GM21526 (cell line): ENCODE data around the gene GABRA4.
A peak's percentile ranks its signal among the peaks of the same experiment; 100 is the strongest.

Experiments used
- ATAC-seq: cut with Tn5 transposase; IDR thresholded peaks from one replicate; pipeline ENCODE4 v1.9.1; 2021; ENCODE audit warnings: moderate library complexity; ENCODE audit not compliant: unreplicated experiment, low FRiP score

The GABRA4 gene

DNA sequence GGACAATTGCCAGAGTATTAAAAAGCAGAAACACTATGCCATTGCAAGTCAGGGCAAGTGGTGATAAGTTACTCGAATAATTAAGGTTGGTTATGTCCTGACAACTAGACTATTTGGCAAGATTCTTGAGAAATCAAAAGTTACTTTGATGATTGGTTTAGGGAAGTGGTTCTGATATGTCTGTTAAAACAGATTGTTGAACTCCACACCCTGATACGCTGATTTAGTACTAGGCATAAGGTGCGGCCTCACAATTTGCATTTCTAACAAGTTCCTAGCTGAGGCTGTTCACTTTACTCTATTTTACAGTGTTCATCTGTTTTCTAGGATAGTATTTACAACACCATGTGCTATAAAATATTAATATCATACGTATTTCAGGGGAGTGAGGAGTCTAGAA lies 12.5 kb downstream of the GABRA4 start:
- no peak for ATAC-seq

DNA sequence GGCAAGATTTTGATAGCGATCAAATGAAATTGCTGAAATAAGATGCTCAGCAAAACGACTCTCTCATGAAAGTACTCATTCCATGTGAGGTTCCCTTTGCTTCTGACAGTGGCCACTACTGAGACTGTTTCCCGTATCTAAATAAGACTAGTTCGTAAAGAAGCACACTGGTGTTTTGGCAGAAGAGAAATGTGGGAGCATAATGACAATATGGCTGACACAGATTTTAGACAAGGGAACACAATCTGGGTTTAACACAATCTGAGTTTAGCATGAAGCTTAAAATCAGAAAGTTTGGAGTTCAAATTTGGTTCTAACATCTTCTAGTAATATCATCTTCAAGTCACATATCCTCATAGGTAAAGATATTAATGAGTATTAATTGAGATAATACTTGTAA lies 13.7 kb downstream of the GABRA4 start:
- no peak for ATAC-seq

- ATAC-seq, result no peak
Observed at GRCh38 chr4:46979283-46979682, 14.1 kb downstream of the GABRA4 start.

- ATAC-seq, result no peak
Observed at GRCh38 chr4:46977245-46977644, 16.1 kb downstream of the GABRA4 start.

DNA sequence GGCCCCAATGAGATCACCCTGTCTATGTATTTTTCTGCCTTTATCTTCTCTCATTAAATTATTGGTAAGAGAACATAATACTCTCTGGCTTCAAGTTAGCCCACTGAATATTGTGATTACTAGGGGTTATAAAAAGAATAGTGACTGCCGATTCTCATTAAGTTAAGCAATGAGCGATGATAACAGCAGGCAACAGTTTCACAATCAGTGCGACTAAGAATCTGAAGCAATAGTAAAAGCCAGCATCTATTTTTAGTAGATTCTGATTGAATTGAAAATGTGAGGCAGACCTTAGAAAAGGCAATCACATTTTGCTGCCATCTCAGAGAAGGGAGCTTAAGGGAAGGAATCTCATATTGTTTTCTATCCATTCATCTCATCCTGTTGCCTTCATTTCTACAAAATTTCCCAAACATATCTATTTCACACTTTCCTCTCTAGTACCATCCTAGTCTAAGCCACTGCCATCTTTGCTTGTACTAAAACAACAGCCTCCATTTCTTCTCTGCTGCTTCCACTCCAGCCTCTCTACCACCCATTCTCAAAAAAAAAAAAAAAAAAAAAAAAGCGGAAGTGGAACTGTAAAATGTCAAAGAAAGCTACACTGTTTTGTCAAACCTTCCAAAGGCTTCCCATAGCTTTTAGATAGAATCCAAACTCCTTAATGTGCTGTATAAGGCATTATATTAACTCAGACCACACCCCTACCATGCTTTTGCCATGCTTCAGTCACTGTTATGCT lies 17.4 kb downstream of the GABRA4 start:
- peak; percentile 72 for ATAC-seq

- no peak for ATAC-seq
Observed at GRCh38 chr4:46974891-46975543, 18.4 kb downstream of the GABRA4 start.

- no peak for ATAC-seq
Observed at GRCh38 chr4:46968847-46969246, 24.5 kb downstream of the GABRA4 start.

DNA sequence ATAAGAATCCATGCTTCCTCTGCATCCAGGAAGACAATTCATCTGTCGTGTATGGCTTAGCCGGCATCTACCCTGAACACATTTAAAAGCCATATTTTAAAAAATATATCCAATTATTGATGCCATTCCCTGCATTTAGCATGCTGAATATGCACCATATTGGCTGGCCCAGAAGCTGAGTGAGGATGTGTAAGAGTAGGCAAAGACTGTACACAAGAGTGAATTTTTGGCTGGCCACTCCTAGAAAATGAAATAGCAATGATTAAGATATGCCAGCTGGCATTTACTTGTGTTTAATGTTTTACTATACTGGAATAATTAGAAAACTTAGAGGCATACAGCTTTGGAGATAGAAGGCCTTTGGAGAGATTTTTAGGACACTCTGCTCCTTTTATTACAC lies 25.8 kb downstream of the GABRA4 start:
- ATAC-seq, result no peak

GRCh38 chr4:46958742-46959488 lies 34.5 kb downstream of the GABRA4 start:
- ATAC-seq, result no peak

DNA sequence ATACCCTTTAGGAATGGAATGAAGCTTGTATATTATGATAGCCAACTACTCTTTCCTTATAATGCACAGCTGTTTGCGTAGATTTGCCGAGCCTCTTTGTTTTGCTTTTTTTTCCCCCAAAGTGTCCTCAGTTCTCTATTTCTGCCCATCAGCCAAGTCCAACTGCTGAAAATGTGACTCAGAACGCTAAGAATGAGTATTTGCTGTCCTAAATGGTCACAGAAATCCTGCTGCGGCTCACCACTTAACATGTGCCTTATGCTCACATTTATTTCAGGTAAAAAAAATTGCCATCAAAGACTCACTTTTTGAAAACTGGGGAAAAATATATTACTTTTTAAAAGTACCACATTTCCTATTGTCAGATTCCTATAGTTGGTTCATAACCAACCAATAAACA lies 36.9 kb downstream of the GABRA4 start:
- ATAC-seq, result no peak

DNA sequence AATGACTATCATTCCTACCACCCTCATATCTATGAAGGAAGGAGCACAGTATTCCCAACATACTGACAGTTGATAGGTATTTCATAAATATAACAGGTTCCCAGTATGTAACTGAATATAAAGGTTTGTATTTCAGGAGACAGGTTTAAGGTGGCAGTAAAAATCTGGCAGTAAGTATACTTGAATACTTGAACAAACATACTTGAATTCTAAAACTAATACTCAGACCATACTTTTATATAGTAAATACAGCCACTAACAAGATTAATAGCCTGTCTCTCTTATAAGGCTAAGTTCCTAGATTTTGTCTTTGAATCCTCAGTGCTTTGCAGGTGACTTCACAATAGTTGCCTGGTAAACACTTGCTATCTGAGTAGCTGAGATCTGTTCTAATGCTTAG lies 37.8 kb downstream of the GABRA4 start:
- no peak for ATAC-seq

DNA sequence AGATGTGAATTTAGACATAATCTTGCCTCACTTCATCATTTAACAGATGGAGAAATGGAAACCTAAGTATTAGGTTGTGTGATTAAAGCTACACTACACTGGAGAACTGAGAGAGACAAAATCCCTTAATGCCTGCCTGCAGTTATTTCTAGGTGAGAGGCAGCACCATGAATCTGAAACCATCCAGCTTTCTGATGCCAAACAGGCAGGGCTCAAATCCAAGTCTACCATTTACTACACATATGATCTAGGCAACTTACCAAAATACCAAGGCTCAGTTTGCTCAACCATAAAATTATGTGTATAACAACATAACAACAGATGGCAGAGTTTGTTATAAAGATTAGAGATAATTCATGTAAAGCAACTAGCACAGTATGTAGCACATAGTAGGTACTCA lies 38.7 kb downstream of the GABRA4 start:
- ATAC-seq, result no peak

DNA sequence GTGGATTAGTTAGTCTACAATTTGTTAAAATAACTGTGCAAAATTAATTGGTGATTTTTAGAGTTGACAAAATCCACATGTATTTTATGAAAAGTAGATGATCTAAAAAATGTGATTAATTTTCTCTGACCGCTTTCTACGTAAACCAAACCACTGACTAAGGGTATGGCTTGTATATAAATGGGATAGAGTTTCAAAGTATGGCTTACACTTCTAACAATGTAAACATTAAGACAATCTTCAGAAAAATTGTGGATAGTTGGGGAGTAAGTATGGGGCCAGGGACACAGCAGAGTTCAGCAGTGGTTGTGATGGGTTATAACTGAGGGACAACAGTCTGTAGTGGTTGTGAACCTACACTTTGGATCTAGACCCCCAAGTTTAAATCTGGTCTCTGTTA lies 39.8 kb downstream of the GABRA4 start:
- no peak for ATAC-seq

- no peak for ATAC-seq
Observed at GRCh38 chr4:46952451-46952850, 40.9 kb downstream of the GABRA4 start.

DNA sequence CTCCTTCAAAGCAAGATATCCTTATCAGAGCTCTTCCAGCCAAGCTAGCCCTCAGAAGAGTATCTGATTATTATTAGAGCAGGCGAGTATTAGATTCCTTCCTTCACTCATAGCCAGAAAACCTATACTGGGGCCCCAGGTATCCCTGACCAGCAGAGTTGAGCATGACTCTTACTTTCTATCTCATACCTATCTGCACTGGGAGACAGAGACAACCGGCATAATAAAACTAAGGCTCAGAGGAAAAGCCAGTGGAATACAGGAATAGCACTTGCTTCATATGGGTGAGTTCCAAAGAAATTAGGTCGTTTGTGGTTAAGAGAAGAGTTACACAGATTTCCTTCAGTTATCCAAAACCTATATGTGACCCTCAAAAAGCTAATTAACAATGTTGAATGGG lies 42.6 kb downstream of the GABRA4 start:
- ATAC-seq, result no peak

DNA sequence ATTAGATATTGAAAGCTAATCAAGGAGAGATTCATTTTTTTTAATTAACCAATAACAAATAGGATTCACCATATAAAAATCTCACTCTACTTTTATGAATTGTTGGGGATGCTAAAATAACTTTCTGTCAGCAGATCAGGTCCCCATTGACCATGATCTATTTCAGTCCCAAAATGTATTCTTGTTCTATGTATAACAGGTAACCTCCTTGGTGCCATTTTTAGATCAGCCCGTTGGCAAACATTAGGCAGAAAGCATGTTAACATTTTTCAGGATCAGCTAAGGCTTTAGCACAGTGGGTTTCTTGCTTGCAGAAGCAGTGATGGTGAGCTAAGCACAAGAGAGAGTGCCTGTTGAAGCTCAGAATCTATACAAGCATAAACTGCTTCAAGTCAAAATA lies 43.6 kb downstream of the GABRA4 start:
- no peak for ATAC-seq

DNA sequence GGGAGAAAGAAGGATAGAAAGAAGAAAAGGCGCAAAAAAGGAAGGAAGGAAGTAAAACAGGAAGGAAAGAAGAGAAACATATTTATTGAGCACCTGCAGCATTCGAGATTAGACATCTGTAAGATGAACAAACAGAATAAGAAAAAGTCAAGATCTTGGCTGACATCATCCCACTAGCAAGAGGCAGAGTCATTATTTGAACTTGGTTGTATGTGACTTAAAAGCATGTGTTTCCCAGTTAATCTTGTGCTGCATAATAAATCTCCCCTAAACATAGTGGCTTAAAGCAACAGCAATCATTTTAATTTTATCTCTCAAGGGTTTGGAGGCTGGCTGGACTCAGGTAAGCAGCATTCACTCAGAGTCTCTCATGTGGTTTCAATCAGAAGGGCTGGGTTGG lies 45.8 kb downstream of the GABRA4 start:
- ATAC-seq, result no peak

GRCh38 chr4:46946919-46947536 lies 46.4 kb downstream of the GABRA4 start:
- no peak for ATAC-seq

DNA sequence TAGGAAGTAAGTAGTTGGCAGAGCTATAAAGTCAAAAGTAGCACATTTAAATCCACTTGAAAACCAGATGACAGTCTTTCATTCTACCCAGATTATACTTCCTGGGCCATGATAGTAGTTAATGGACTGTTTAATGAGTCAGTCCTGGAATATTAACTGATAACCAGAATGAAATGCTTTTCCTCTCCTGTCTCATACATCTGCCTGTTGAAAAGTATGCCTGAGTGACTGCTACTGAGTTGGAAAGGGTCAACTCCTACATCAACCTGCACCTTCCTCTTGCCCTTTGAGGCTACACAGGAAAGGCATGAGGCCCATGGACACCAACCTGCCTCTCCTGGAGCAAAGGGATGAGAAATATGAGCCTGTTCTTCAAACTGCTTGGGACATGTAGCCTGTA lies 48.3 kb downstream of the GABRA4 start:
- ATAC-seq, result no peak

DNA sequence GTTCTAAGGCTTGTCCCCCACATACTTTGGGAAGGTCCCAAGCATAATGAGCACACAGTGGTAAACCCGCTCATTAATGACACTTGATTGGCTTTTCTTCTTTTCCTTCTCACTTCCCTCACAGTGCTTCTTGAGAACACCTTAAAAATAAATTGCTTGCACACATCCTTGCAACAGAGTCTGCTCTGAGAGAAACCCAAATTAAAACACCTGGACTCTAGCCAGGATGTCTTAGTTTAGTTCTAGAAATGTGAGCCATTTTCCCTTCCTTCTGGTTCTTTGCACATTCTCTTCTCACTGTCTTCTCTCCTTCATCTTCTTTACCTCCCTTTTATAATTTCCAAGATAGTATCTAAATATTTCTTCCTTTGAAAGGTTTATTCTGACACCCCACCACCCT lies 49.0 kb downstream of the GABRA4 start:
- no peak for ATAC-seq

DNA sequence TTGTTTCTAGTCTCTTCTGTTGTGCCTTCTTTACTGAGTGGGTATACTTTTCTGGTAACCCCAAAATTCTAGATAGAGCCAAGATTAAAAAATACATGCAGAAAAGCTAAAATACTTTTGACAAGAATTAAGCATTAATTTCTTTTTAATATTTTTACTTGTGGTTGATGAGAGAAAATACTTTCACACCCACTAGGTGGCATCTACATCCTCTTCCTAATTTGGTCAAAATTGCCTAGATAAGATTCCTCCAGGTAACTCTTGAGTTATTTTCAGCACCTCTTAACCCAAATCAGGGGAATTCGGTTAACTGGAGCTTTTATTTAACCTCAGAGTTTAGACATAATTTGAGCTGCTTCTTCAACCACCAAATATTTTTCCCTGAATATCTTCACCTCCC lies 55.9 kb downstream of the GABRA4 start:
- ATAC-seq, result no peak
